ENCODE results near the gene FES. TPM values are rescaled to one million over a fixed set of nuclear protein-coding genes. Genes with fewer than 3 reads are reported as not detected.

FES gene
- total and polyA plus RNA-seq, 7 donors = 4.2 to 8.1 (median 7.1) TPM

DNA sequence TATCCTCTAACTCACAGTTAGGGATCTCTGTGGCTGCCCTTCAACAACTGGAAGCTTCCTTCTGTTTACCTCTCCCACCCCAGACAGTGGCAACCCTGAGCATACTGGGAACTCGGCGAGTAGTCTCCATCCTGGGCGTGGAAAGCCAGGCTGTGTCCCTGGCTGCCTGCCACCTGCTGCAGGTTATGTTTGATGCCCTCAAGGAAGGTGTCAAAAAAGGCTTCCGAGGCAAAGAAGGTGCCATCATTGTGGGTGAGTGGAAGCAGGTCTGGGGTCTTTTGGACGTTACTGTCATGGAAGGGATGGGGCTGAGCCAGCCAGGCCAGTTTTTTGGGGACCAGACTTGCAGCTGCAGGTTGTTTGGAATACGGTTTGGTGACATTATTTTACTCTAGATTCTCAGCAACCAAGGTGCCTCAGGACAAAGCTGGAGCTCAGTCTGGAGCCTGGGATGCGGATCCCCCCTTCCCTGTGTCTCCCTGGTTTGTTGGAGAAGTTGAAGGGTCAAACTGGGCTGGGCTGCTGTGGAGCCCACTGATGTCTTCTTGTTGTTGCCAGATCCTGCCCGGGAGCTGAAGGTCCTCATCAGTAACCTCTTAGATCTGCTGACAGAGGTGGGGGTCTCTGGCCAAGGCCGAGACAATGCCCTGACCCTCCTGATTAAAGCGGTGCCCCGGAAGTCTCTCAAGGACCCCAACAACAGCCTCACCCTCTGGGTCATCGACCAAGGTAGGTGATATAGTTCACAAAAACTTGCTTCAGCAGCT, 58.2 kb downstream of the FES start:
- no peak overlapping the region for H3K27ac ChIP-seq
- DNase-seq (no peak), ATAC-seq (no peak)
- no peaks in the 10 kb centered on the region for H3K9me3 ChIP-seq
- no peak overlapping the region for H3K4me3 ChIP-seq
- 89 to 92% (median 90%) methylated on average over 12 of the region's 12 CpGs for WGBS, 3 donors
- no peaks in the 10 kb centered on the region for H3K4me1 ChIP-seq
- H3K27me3 ChIP-seq (ENCODE audit: insufficient read depth in 3 of 3, low read length in 2 of 3) = no peaks in the 10 kb centered on the region
- intact Hi-C loops (cut with DNase I) = no loop called here
- peaks cover 3 to 100% of the 10 kb centered on the region in 2 donors for H3K36me3 ChIP-seq (ENCODE audit: insufficient read depth in 1 of 2, low read depth in 1 of 2)
- TF ChIP-seq, protein P1, sequence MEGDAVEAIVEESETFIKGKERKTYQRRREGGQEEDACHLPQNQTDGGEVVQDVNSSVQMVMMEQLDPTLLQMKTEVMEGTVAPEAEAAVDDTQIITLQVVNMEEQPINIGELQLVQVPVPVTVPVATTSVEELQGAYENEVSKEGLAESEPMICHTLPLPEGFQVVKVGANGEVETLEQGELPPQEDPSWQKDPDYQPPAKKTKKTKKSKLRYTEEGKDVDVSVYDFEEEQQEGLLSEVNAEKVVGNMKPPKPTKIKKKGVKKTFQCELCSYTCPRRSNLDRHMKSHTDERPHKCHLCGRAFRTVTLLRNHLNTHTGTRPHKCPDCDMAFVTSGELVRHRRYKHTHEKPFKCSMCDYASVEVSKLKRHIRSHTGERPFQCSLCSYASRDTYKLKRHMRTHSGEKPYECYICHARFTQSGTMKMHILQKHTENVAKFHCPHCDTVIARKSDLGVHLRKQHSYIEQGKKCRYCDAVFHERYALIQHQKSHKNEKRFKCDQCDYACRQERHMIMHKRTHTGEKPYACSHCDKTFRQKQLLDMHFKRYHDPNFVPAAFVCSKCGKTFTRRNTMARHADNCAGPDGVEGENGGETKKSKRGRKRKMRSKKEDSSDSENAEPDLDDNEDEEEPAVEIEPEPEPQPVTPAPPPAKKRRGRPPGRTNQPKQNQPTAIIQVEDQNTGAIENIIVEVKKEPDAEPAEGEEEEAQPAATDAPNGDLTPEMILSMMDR (IDR thresholded peaks at IDR 0.05) = no peak

DNA sequence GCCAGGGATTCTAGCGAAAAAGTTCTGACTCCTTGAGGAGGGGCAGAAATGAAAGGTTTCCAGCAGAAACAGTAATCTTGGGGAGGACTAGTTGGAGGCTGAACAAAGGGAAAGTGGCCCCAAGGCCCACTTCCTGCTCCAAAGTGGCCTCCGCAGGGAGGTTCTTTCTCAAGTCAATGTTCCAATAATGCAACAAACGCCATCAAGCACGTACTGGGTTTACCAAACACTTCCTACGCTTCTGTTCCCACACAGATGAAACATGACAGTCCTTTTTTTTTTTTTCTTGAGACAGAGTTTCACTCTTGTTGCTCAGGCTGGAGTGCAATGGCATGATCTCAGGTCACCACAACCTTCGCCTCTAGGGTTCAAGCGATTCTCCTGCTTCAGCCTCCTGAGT, 60.8 kb downstream of the FES start:
- ATAC-seq (no peak), DNase-seq (no peak)
- no peaks in the 10 kb centered on the region for H3K27me3 ChIP-seq (ENCODE audit: insufficient read depth in 3 of 3, low read length in 2 of 3)
- no peaks in the 10 kb centered on the region for H3K9me3 ChIP-seq
- TF ChIP-seq, protein P1 (IDR thresholded peaks at IDR 0.05) = no peak
- H3K4me1 ChIP-seq = no peaks in the 10 kb centered on the region
- H3K36me3 ChIP-seq (ENCODE audit: insufficient read depth in 1 of 2, low read depth in 1 of 2) = peaks cover 2 to 100% of the 10 kb centered on the region in 2 donors
- intact Hi-C loops (cut with DNase I) = no loop called here
- H3K4me3 ChIP-seq = no peak overlapping the region
- 88 to 94% (median 93%) methylated on average over 7 of the region's 7 CpGs for WGBS, 3 donors
- H3K27ac ChIP-seq = no peak overlapping the region

Other genes starting within 250 kb of the FES start
- 1 to 10 TPM in 2 of 4 donors, under 1 TPM in 2; 0.27 to 2.4 (median 1.4) TPM for gene BLM, start 167.2 kb upstream of the FES start, total RNA-seq
- 10 to 100 TPM in 1 of 3 donors, 1 to 10 TPM in 1, under 1 TPM in 1; 0.74 to 15.6 (median 1.7) TPM for gene BLM, start 167.2 kb upstream of the FES start, polyA plus RNA-seq
- gene FURIN, start 15.9 kb upstream of the FES start, total RNA-seq = 10 to 100 TPM; 27.2 to 67.8 (median 55.7) TPM
- gene FURIN, start 15.9 kb upstream of the FES start, polyA plus RNA-seq = 10 to 100 TPM; 37.6 to 99.3 (median 40.8) TPM
- gene MAN2A2, start 18.8 kb downstream of the FES start, total RNA-seq = 100 to 1,000 TPM in 3 of 4 donors, 10 to 100 TPM in 1; 73.0 to 127 (median 121) TPM
- 100 to 1,000 TPM in 1 of 3 donors, 10 to 100 TPM in 2; 22.9 to 111 (median 41.5) TPM for gene MAN2A2, start 18.8 kb downstream of the FES start, polyA plus RNA-seq
- gene HDDC3, start 48.0 kb downstream of the FES start, total RNA-seq = 10 to 100 TPM in 3 of 4 donors, 1 to 10 TPM in 1; 9.9 to 25.5 (median 12.9) TPM
- 10 to 100 TPM in 2 of 3 donors, 1 to 10 TPM in 1; 7.2 to 23.9 (median 14.0) TPM for gene HDDC3, start 48.0 kb downstream of the FES start, polyA plus RNA-seq
- 10 to 100 TPM; 11.0 to 17.5 (median 12.1) TPM for gene UNC45A, start 50.8 kb downstream of the FES start, total RNA-seq
- 10 to 100 TPM in 2 of 3 donors, 1 to 10 TPM in 1; 9.2 to 15.3 (median 11.2) TPM for gene UNC45A, start 50.8 kb downstream of the FES start, polyA plus RNA-seq
- 1 to 10 TPM; 4.4 to 7.6 (median 5.3) TPM for gene RCCD1, start 70.4 kb downstream of the FES start, total RNA-seq
- 1 to 10 TPM; 6.0 to 6.8 (median 6.0) TPM for gene RCCD1, start 70.4 kb downstream of the FES start, polyA plus RNA-seq
- 1 to 10 TPM; 1.6 to 2.2 (median 1.9) TPM for gene PRC1, start 110.0 kb downstream of the FES start, total RNA-seq
- gene PRC1, start 110.0 kb downstream of the FES start, polyA plus RNA-seq = 1 to 10 TPM in 2 of 3 donors, under 1 TPM in 1; 0.68 to 3.5 (median 1.3) TPM
- gene VPS33B, start 138.1 kb downstream of the FES start, total RNA-seq = 1 to 10 TPM; 4.2 to 6.7 (median 4.7) TPM
- gene VPS33B, start 138.1 kb downstream of the FES start, polyA plus RNA-seq = 1 to 10 TPM; 3.2 to 7.5 (median 6.7) TPM
- gene SV2B, start 215.8 kb downstream of the FES start, total RNA-seq = 10 to 100 TPM in 1 of 4 donors, 1 to 10 TPM in 3; 2.1 to 10.1 (median 4.9) TPM
- gene SV2B, start 215.8 kb downstream of the FES start, polyA plus RNA-seq = under 1 TPM; 0.25 to 0.75 (median 0.64) TPM